Fibroblast of mammary gland (primary cell): ENCODE data around the gene KLK13.

ENCODE experiments used
- DNase-seq: peaks from one replicate; pipeline ENCODE4 v3.0.0-alpha.2; 2010; ENCODE audit warnings: low read depth
- H3K4me3 ChIP-seq: 2 replicates; pipeline ENCODE4 v1.5.1; 2011; ENCODE audit warnings: low read depth, mild to moderate bottlenecking, low read length, moderate library complexity; ENCODE audit not compliant: control insufficient read depth
- CTCF ChIP-seq: conservative IDR thresholded peaks from 2 replicates; pipeline ENCODE4 v1.5.1; 2011; ENCODE audit warnings: low read depth, low read length, inconsistent platforms; ENCODE audit not compliant: control insufficient read depth, insufficient read depth

The KLK13 gene

GRCh38 chr19:51044327-51044726 is 20.6 kb downstream of the KLK13 start:
- DNase-seq: no peak
- no peak for TF ChIP-seq CTCF
- H3K4me3 ChIP-seq: no peak overlapping the region

- TF ChIP-seq CTCF: no peak
- H3K4me3 ChIP-seq: no peak overlapping the region
- DNase-seq: no peak
Observed at GRCh38 chr19:51043497-51043896, 21.4 kb downstream of the KLK13 start.

GRCh38 chr19:51040151-51040550 is 24.7 kb downstream of the KLK13 start:
- DNase-seq: no peak
- no peak for TF ChIP-seq CTCF
- H3K4me3 ChIP-seq: no peak overlapping the region

GRCh38 chr19:51036519-51036918 is 28.4 kb downstream of the KLK13 start:
- no peak overlapping the region for H3K4me3 ChIP-seq
- no peak for TF ChIP-seq CTCF
- DNase-seq: no peak

GRCh38 chr19:51034704-51035103 is 30.2 kb downstream of the KLK13 start, which contains the start of gene KLK12:
KLK12 (minus strand) TSS chr19:51035002; CDS start chr19:51034621, 381 bp downstream.
- no peak for DNase-seq
- TF ChIP-seq CTCF: no peak
- no peak within 1 kb of the TSS for H3K4me3 ChIP-seq

- no peak overlapping the region for H3K4me3 ChIP-seq
- no peak for TF ChIP-seq CTCF
Observed at GRCh38 chr19:51031880-51032225, 33.0 kb downstream of the KLK13 start.

GRCh38 chr19:51031220-51031879 is 33.5 kb downstream of the KLK13 start:
- DNase-seq: no peak
- no peak overlapping the region for H3K4me3 ChIP-seq
- no peak for TF ChIP-seq CTCF

More at GRCh38 chr19:51031880-51032225, 33.0 kb downstream of the KLK13 start:
- DNase-seq: no peak
